ENCODE data around the gene CA9.

CA9 gene

GRCh38 chr9:35658137-35658967 is 15.4 kb upstream of the CA9 start, which contains the start of gene CCDC107:
TSS of gene CCDC107 (plus strand) at chr9:35658292. CDS start at chr9:35658380, 88 bp downstream.
- Histone ChIP-seq H3K4me3 (ENCODE audit: low read length) (peak within 1 kb of the TSS; percentile 83), H3K36me3 (replicated peaks; ENCODE audit: low read depth, low read length) (peaks cover 29% of the 10 kb centered on the region), H3K4me1 (ENCODE audit: low read length) (peaks cover 14% of the 10 kb centered on the region), H3K9ac (ENCODE audit: low read length) (peak within 1 kb of the TSS; percentile 90), H3K9me3 (ENCODE audit: insufficient read depth, low read length) (no peaks in the 10 kb centered on the region), H3K27ac (ENCODE audit: low read length) (peak within 1 kb of the TSS; percentile 77), H3K27me3 (ENCODE audit: low read depth, low read length) (no peaks in the 10 kb centered on the region), H2AFZ (ENCODE audit: low read depth, low read length) (peak within 1 kb of the TSS; percentile 64; the same call in 1 of the 2 replicates), H3K79me2 (ENCODE audit: low read length) (peaks cover 12% of the 10 kb centered on the region), H3K4me2 (ENCODE audit: low read length) (peak within 1 kb of the TSS; percentile 98), H4K20me1 (ENCODE audit: insufficient read depth, low read length) (no peaks in the 10 kb centered on the region)
- TF ChIP-seq EZH2phosphoT487 (IDR thresholded peaks at IDR 0.05; ENCODE audit: low read depth) (no peak), CTCF (IDR thresholded peaks at IDR 0.05; ENCODE audit: low read depth, low read length) (peak; percentile 56)

- peaks cover 34% of the 10 kb centered on the region for H3K36me3 ChIP-seq (replicated peaks; ENCODE audit: low read depth, low read length)
- H4K20me1 ChIP-seq (ENCODE audit: insufficient read depth, low read length) = no peaks in the 10 kb centered on the region
- H3K4me2 ChIP-seq (ENCODE audit: low read length) = peak overlapping the region; percentile 98
- H3K4me3 ChIP-seq (ENCODE audit: low read length) = peak overlapping the region; percentile 83
- TF ChIP-seq CTCF (IDR thresholded peaks at IDR 0.05; ENCODE audit: low read depth, low read length) (no peak), EZH2phosphoT487 (IDR thresholded peaks at IDR 0.05; ENCODE audit: low read depth) (no peak)
- H3K27me3 ChIP-seq (ENCODE audit: low read depth, low read length) = no peaks in the 10 kb centered on the region
- H3K9me3 ChIP-seq (ENCODE audit: insufficient read depth, low read length) = no peaks in the 10 kb centered on the region
- H3K79me2 ChIP-seq (ENCODE audit: low read length) = peaks cover 15% of the 10 kb centered on the region
- peak overlapping the region; percentile 90 for H3K9ac ChIP-seq (ENCODE audit: low read length)
- peak overlapping the region; percentile 77 for H3K27ac ChIP-seq (ENCODE audit: low read length)
- H3K4me1 ChIP-seq (ENCODE audit: low read length) = peaks cover 18% of the 10 kb centered on the region
- no peak overlapping the region for H2AFZ ChIP-seq (ENCODE audit: low read depth, low read length)
These were observed 14.8 kb upstream of the CA9 start for GRCh38 chr9:35658968-35659220.

GRCh38 chr9:35659340-35659739 is 14.4 kb upstream of the CA9 start:
- Histone ChIP-seq H3K4me2 (ENCODE audit: low read length) (peak overlapping the region; percentile 98), H3K9ac (ENCODE audit: low read length) (peak overlapping the region; percentile 90), H3K4me1 (ENCODE audit: low read length) (peaks cover 22% of the 10 kb centered on the region), H3K27ac (ENCODE audit: low read length) (no peak overlapping the region), H4K20me1 (ENCODE audit: insufficient read depth, low read length) (no peaks in the 10 kb centered on the region), H3K36me3 (replicated peaks; ENCODE audit: low read depth, low read length) (peaks cover 34% of the 10 kb centered on the region), H3K4me3 (ENCODE audit: low read length) (peak overlapping the region; percentile 83), H2AFZ (ENCODE audit: low read depth, low read length) (no peak overlapping the region), H3K79me2 (ENCODE audit: low read length) (peaks cover 19% of the 10 kb centered on the region), H3K9me3 (ENCODE audit: insufficient read depth, low read length) (no peaks in the 10 kb centered on the region), H3K27me3 (ENCODE audit: low read depth, low read length) (no peaks in the 10 kb centered on the region)
- TF ChIP-seq EZH2phosphoT487 (IDR thresholded peaks at IDR 0.05; ENCODE audit: low read depth) (no peak), CTCF (IDR thresholded peaks at IDR 0.05; ENCODE audit: low read depth, low read length) (no peak)

GRCh38 chr9:35660966-35661415 is 12.7 kb upstream of the CA9 start:
- TF ChIP-seq CTCF (IDR thresholded peaks at IDR 0.05; ENCODE audit: low read depth, low read length) (peak; percentile 34; the same call in 1 of the 2 replicates), EZH2phosphoT487 (IDR thresholded peaks at IDR 0.05; ENCODE audit: low read depth) (no peak)
- Histone ChIP-seq H4K20me1 (ENCODE audit: insufficient read depth, low read length) (no peaks in the 10 kb centered on the region), H3K36me3 (replicated peaks; ENCODE audit: low read depth, low read length) (peaks cover 34% of the 10 kb centered on the region), H3K27me3 (ENCODE audit: low read depth, low read length) (no peaks in the 10 kb centered on the region), H3K4me1 (ENCODE audit: low read length) (peaks cover 25% of the 10 kb centered on the region), H3K4me3 (ENCODE audit: low read length) (no peak overlapping the region), H3K9ac (ENCODE audit: low read length) (no peak overlapping the region), H3K9me3 (ENCODE audit: insufficient read depth, low read length) (no peaks in the 10 kb centered on the region), H3K4me2 (ENCODE audit: low read length) (no peak overlapping the region), H3K79me2 (ENCODE audit: low read length) (peaks cover 25% of the 10 kb centered on the region), H2AFZ (ENCODE audit: low read depth, low read length) (no peak overlapping the region), H3K27ac (ENCODE audit: low read length) (no peak overlapping the region)

Data from OCI-LY3 (cell line).